Uterus (tissue), 2 donors: ENCODE data around the gene MMAB.

Source experiments
- POLR2A ChIP-seq, 2 donors: fragments of 450-650 bp; IDR thresholded peaks; one replicate each; pipeline ENCODE4 v1.6.1; 2016; ENCODE audit warnings: antibody characterized with exemption in 2 of 2, mild to moderate bottlenecking in 1 of 2, moderate library complexity in 1 of 2
- TF ChIP-seq, protein P1 (sequence below), 4 experiments: fragments of 200-600 bp in 2 of 4; fragments of 450-650 bp in 2 of 4; sonication (generic) in 2 of 4; IDR thresholded peaks; one replicate each; pipeline ENCODE4 v1.5.1; 2016 to 2019; ENCODE audit warnings: antibody characterized with exemption in 4 of 4, mild to moderate bottlenecking in 2 of 4, moderate library complexity in 1 of 4

DNA sequence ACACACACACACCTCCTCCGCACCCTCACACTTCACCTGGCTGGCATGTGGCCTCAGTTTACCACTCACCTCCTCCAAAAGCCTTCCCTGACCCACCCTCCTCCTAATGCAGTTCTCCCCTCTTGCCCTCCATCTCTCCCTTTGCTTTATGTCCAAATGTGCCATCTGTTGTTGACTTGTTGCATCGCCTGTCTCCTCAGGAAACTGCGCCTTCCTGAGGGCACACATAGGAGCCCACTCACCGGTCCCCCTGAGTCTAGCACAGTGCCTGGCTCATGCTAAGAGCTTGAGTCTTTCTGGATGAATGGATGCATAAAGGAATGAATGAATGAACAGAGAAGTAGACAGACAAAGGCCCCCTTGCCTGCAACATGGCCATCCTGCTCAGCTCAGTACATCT lies 34.3 kb upstream of the MMAB start:
- no peak for TF ChIP-seq POLR2A (IDR thresholded peaks at IDR 0.05)
- TF ChIP-seq, protein P1, sequence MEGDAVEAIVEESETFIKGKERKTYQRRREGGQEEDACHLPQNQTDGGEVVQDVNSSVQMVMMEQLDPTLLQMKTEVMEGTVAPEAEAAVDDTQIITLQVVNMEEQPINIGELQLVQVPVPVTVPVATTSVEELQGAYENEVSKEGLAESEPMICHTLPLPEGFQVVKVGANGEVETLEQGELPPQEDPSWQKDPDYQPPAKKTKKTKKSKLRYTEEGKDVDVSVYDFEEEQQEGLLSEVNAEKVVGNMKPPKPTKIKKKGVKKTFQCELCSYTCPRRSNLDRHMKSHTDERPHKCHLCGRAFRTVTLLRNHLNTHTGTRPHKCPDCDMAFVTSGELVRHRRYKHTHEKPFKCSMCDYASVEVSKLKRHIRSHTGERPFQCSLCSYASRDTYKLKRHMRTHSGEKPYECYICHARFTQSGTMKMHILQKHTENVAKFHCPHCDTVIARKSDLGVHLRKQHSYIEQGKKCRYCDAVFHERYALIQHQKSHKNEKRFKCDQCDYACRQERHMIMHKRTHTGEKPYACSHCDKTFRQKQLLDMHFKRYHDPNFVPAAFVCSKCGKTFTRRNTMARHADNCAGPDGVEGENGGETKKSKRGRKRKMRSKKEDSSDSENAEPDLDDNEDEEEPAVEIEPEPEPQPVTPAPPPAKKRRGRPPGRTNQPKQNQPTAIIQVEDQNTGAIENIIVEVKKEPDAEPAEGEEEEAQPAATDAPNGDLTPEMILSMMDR (IDR thresholded peaks at IDR 0.05), result no peak
